Naive thymus-derived CD4-positive, alpha-beta T cell (primary cell): ENCODE results near the gene RDH12. TPM values are rescaled to one million over a fixed set of nuclear protein-coding genes. Genes with fewer than 3 reads are reported as not detected.

Experiments
- ATAC-seq: fragments of 150-1000 bp; cut with Tn5 transposase; 2 replicates; pipeline ENCODE4 v1.10.0; 2021; ENCODE audit warnings: mild to moderate bottlenecking, moderate library complexity
- CTCF ChIA-PET: fragments of 350-600 bp; sonication (Branson Sonifier 250); formaldehyde crosslinking; loops from one replicate; lab custom pipeline; 2021; ENCODE audit warnings: antibody characterized with exemption; lab: Charles Lee
- POLR2A ChIA-PET: fragments of 350-600 bp; sonication (Branson Sonifier 250); formaldehyde crosslinking; loops from one replicate; lab custom pipeline; 2021; ENCODE audit warnings: antibody characterized with exemption, inconsistent platforms; lab: Charles Lee
- DNase-seq, 9 donors: peaks; one replicate each; pipeline versions ENCODE4 v3.0.0 to v3.0.0-alpha.2; 2020 to 2022; ENCODE audit warnings: mixed read lengths in 1 of 9
- H3K27ac ChIP-seq: one replicate; pipeline ENCODE4 v1.7.0; 2013; ENCODE audit warnings: mild to moderate bottlenecking, low read depth, low read length, moderate library complexity
- H3K27me3 ChIP-seq, 2 donors: one replicate each; pipeline ENCODE4 v1.7.0; 2013; ENCODE audit warnings: low read length in 2 of 2, mild to moderate bottlenecking in 2 of 2, moderate library complexity in 2 of 2; ENCODE audit not compliant: control insufficient read depth in 2 of 2, insufficient read depth in 2 of 2
- H3K36me3 ChIP-seq, 3 experiments: 1 replicate in 2 of 3; 2 replicates in 1 of 3; pipeline ENCODE4 v1.7.0; 2013; ENCODE audit warnings: low read length in 3 of 3, mild to moderate bottlenecking in 3 of 3, moderate library complexity in 1 of 3; ENCODE audit not compliant: insufficient read depth in 3 of 3, control insufficient read depth in 2 of 3
- H3K4me1 ChIP-seq, 2 donors: one replicate each; pipeline ENCODE4 v1.7.0; 2013; ENCODE audit warnings: low read length in 2 of 2, mild to moderate bottlenecking in 2 of 2, moderate library complexity in 1 of 2; ENCODE audit not compliant: control insufficient read depth in 2 of 2, insufficient read depth in 2 of 2
- H3K4me3 ChIP-seq: 2 replicates; pipeline ENCODE4 v1.7.0; 2013; ENCODE audit warnings: mild to moderate bottlenecking, low read length
- H3K9me3 ChIP-seq, 3 experiments: 1 replicate in 2 of 3; 2 replicates in 1 of 3; pipeline ENCODE4 v1.7.0; 2013; ENCODE audit warnings: low read length in 3 of 3; ENCODE audit not compliant: control insufficient read depth in 2 of 3
- H3K27ac Mint-ChIP-seq, 9 donors: one replicate each; pipeline ENCODE4 v1.8.0; 2020 to 2022; ENCODE audit warnings: mixed read lengths in 9 of 9, mild to moderate bottlenecking in 8 of 9, moderate library complexity in 5 of 9, inconsistent platforms in 2 of 9
- H3K27me3 Mint-ChIP-seq, 5 donors: one replicate each; pipeline ENCODE4 v1.8.0; 2021 to 2022; ENCODE audit warnings: mixed read lengths in 5 of 5, mild to moderate bottlenecking in 1 of 5
- H3K36me3 Mint-ChIP-seq, 5 donors: one replicate each; pipeline ENCODE4 v1.8.0; 2020 to 2022; ENCODE audit warnings: mixed read lengths in 5 of 5, mild to moderate bottlenecking in 3 of 5, inconsistent platforms in 1 of 5
- H3K4me1 Mint-ChIP-seq, 7 donors: one replicate each; pipeline ENCODE4 v1.8.0; 2020 to 2022; ENCODE audit warnings: mixed read lengths in 7 of 7, mild to moderate bottlenecking in 3 of 7, inconsistent platforms in 1 of 7
- H3K4me3 Mint-ChIP-seq, 10 donors: one replicate each; pipeline ENCODE4 v1.8.0; 2020 to 2022; ENCODE audit warnings: mild to moderate bottlenecking in 10 of 10, mixed read lengths in 10 of 10, moderate library complexity in 6 of 10, inconsistent platforms in 2 of 10
- H3K9me3 Mint-ChIP-seq, 11 donors: one replicate each; pipeline ENCODE4 v1.8.0; 2020 to 2022; ENCODE audit warnings: mixed read lengths in 11 of 11, mild to moderate bottlenecking in 4 of 11, inconsistent platforms in 1 of 11, moderate library complexity in 1 of 11
- intact Hi-C, 2 donors: fragments of 100-400 bp; cut with micrococcal nuclease; formaldehyde crosslinking; loops; one replicate each; pipeline ENCODE4 v1.15.1; 2023
- polyA plus RNA-seq, 2 donors: library from polyadenylated mRNA; unstranded; fragments of 300-500 nt; fragmentation: Illumina TruSeq; gene quantifications; one replicate each; pipeline ENCODE4 v1.2.3, GENCODE V29; 2021
- total RNA-seq, 6 experiments: library from RNA in 5 of 6; stranded (reverse) in 5 of 6; gene quantifications; 1 replicate in 5 of 6; 2 replicates in 1 of 6; pipeline ENCODE4 v1.2.3 and lab custom pipeline; 2021 to 2026

RDH12 gene
- total and polyA plus RNA-seq, 7 experiments from 2014 or later: 0.10 to 0.31 TPM; not detected in 5

- Mint-ChIP-seq H3K4me1 (no peaks in the 10 kb centered on the region), H3K4me3 (no peak overlapping the region), H3K9me3 (no peaks in the 10 kb centered on the region), H3K27me3 (peaks cover 1 to 18% (median 13%) of the 10 kb centered on the region in 5 donors), H3K36me3 (peaks cover 0 to 14% (median 5%) of the 10 kb centered on the region in 5 donors), H3K27ac (no peak overlapping the region)
- Histone ChIP-seq H3K9me3 (no peaks in the 10 kb centered on the region), H3K4me3 (no peak overlapping the region), H3K4me1 (no peaks in the 10 kb centered on the region), H3K36me3 (no peaks in the 10 kb centered on the region), H3K27me3 (no peaks in the 10 kb centered on the region), H3K27ac (no peak overlapping the region)
- ChIA-PET CTCF (no interaction called here), POLR2A (no interaction called here)
- DNase-seq: no peak
- intact Hi-C loops: no loop called here
- no peak for ATAC-seq
Observed at GRCh38 chr14:67729072-67729885, 27.6 kb downstream of the RDH12 start.

DNA sequence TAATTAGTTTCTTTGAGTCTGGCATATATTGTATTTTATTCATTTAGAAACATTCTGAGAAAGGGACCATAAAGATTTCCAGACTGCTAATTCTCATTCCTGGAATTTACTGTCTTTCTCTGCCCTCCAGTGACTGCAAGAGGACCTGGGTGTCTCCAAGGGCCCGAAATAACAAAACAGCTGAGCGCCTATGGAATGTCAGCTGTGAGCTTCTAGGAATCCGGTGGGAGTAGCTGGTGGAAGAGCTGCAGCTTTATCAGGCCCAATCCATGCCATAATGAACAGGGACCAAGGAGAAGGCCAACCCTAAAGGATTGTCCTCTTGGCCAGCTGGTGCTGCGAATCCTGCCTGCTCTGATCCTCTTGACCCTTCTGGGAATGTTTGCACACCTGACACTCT lies 31.9 kb downstream of the RDH12 start:
- no peaks in the 10 kb centered on the region for H3K4me1 Mint-ChIP-seq
- CTCF ChIA-PET: no interaction called here
- Histone ChIP-seq H3K4me3 (no peak overlapping the region), H3K27me3 (no peaks in the 10 kb centered on the region), H3K27ac (no peak overlapping the region), H3K9me3 (no peaks in the 10 kb centered on the region), H3K4me1 (no peaks in the 10 kb centered on the region), H3K36me3 (no peaks in the 10 kb centered on the region)
- POLR2A ChIA-PET: no interaction called here
- ATAC-seq: no peak
- peaks cover 0 to 6% (median 0%) of the 10 kb centered on the region in 5 donors for H3K36me3 Mint-ChIP-seq
- H3K27me3 Mint-ChIP-seq: peaks cover 0 to 8% (median 0%) of the 10 kb centered on the region in 5 donors
- DNase-seq: no peak
- H3K4me3 Mint-ChIP-seq: no peak overlapping the region
- H3K27ac Mint-ChIP-seq: no peak overlapping the region
- intact Hi-C loops: no loop called here
- no peaks in the 10 kb centered on the region for H3K9me3 Mint-ChIP-seq

DNA sequence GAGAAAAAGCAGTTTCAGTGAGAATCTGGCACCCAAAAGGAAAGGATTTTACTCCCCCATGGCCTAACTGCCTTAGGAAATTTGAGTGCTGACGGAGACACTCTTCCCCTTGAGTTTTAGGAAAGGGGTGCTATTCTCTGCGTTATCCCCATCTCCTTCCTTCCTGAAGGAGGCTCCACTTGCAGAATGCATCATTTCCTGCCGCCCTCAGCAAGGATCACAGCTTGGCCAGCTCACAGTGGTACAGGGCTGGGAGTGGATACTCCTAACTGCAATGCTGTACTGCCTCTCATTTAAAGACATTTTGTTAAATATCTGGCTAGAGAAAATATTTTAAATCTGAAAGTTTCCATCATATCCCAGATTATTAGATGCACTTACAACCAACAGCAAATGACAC lies 33.0 kb downstream of the RDH12 start:
- H3K4me3 Mint-ChIP-seq: no peak overlapping the region
- Histone ChIP-seq H3K4me3 (no peak overlapping the region), H3K9me3 (no peaks in the 10 kb centered on the region), H3K36me3 (no peaks in the 10 kb centered on the region), H3K27ac (no peak overlapping the region), H3K27me3 (no peaks in the 10 kb centered on the region), H3K4me1 (no peaks in the 10 kb centered on the region)
- H3K27me3 Mint-ChIP-seq: peaks cover 0 to 10% (median 0%) of the 10 kb centered on the region in 5 donors
- H3K36me3 Mint-ChIP-seq: peaks cover 0 to 6% (median 0%) of the 10 kb centered on the region in 5 donors
- ATAC-seq (no peak), DNase-seq (no peak)
- H3K27ac Mint-ChIP-seq: no peak overlapping the region
- ChIA-PET CTCF (no interaction called here), POLR2A (no interaction called here)
- H3K9me3 Mint-ChIP-seq: no peaks in the 10 kb centered on the region
- intact Hi-C loops: no loop called here
- H3K4me1 Mint-ChIP-seq: peaks cover 0 to 2% (median 0%) of the 10 kb centered on the region in 7 donors

DNA sequence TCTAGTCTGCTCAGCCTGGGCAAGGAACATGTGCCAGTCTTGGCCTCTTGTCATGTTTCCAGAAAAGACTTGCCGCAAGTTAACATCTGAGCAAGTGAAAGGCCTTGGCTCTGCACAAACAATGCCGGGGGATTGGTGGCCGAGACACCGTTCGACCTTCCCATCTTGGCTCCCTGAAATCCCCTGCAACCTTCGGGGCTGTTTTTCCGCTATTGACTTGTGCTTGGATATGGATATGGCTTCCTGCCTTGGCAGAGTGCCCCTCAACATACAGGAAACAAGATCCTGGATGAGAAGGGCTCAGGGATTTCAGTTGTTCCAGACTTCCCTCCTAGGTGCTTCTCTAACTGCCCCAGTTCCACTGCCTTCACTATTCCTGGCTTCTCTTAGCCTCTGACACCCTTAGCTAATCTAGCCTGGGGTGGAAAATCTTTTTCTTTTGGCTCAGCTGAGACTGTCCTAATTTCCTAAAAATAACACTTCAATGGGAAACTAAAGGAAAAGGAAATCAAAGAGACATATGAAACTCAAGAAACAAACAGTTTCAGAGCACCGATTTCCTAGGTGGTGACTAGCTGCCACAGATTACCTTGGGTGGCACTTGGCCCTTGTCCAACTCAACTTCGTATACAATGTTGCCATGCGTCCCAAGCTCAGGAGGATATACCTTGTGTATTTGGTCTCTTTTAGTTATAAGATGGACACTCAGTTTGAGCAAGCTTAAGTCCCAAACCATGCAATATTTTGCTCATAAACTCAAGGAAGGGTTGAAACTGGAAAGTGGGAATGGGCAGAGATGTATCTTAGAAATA lies 33.9 kb downstream of the RDH12 start:
- Histone ChIP-seq H3K27ac (no peak overlapping the region), H3K9me3 (no peaks in the 10 kb centered on the region), H3K4me3 (no peak overlapping the region), H3K36me3 (no peaks in the 10 kb centered on the region), H3K4me1 (no peaks in the 10 kb centered on the region), H3K27me3 (no peaks in the 10 kb centered on the region)
- H3K36me3 Mint-ChIP-seq: peaks cover 0 to 4% (median 0%) of the 10 kb centered on the region in 5 donors
- H3K9me3 Mint-ChIP-seq: no peaks in the 10 kb centered on the region
- H3K27ac Mint-ChIP-seq: no peak overlapping the region
- ChIA-PET POLR2A (no interaction called here), CTCF (no interaction called here)
- H3K4me3 Mint-ChIP-seq: no peak overlapping the region
- intact Hi-C loops: no loop called here
- H3K4me1 Mint-ChIP-seq: peaks cover 0 to 2% (median 0%) of the 10 kb centered on the region in 7 donors
- ATAC-seq (no peak), DNase-seq (no peak)
- H3K27me3 Mint-ChIP-seq: peaks cover 0 to 10% (median 0%) of the 10 kb centered on the region in 5 donors

- DNase-seq (no peak), ATAC-seq (no peak)
- no peaks in the 10 kb centered on the region for H3K9me3 ChIP-seq
- peaks cover 0 to 10% (median 0%) of the 10 kb centered on the region in 5 donors for H3K27me3 Mint-ChIP-seq
- POLR2A ChIA-PET: no interaction called here
- H3K27ac Mint-ChIP-seq: no peak overlapping the region
- H3K27ac ChIP-seq: no peak overlapping the region
- no peak overlapping the region for H3K4me3 ChIP-seq
- H3K4me1 ChIP-seq: no peaks in the 10 kb centered on the region
- no peak overlapping the region for H3K4me3 Mint-ChIP-seq
- H3K36me3 Mint-ChIP-seq: peaks cover 0 to 4% (median 0%) of the 10 kb centered on the region in 5 donors
- no peaks in the 10 kb centered on the region for H3K36me3 ChIP-seq
- no peaks in the 10 kb centered on the region for H3K27me3 ChIP-seq
- intact Hi-C loops: no loop called here
- peaks cover 0 to 2% (median 0%) of the 10 kb centered on the region in 7 donors for H3K4me1 Mint-ChIP-seq
- CTCF ChIA-PET: no interaction called here
- no peaks in the 10 kb centered on the region for H3K9me3 Mint-ChIP-seq
Observed at GRCh38 chr14:67736771-67737170, 35.1 kb downstream of the RDH12 start.

DNA sequence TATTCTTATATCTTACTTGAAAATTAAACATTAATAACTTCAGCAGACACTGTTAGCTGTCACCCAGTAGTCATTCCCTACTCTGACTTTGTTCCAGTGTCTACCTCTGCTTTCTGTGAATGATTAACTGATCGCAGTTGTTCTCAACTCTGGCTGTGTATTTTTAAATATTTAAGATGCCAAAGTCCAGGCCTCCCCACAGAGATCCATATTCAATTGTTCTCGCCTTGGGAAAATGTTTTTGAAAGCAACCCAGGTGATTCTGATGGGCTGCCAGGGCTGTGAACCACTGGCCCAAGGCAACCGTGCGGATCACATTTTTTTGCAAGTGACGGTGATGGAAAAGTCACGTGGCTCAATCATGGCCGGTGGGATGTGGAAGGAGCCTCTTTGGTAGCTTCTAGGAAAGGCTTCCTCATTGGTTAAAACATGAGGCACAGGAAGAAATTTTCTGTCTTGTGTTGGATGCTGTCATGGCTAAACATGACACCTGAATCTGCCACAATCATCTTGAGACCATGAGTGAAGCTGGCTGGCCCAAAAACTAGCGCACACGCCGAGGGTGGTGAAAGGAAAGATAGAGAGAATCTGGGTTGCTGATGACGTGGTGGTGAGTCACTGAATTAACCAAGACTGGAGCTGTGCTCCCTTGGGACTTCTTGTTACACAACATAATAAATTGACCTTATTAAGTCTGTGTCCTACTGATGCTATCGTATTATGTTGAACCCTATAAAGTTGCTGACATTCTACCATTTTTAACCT lies 37.2 kb downstream of the RDH12 start:
- ChIA-PET CTCF (no interaction called here), POLR2A (no interaction called here)
- Mint-ChIP-seq H3K27ac (no peak overlapping the region), H3K27me3 (peaks cover 0 to 12% (median 0%) of the 10 kb centered on the region in 5 donors), H3K4me1 (peaks cover 0 to 5% (median 0%) of the 10 kb centered on the region in 7 donors), H3K36me3 (peaks cover 0 to 4% (median 0%) of the 10 kb centered on the region in 5 donors), H3K9me3 (peaks cover 0 to 4% (median 0%) of the 10 kb centered on the region in 11 donors), H3K4me3 (no peak overlapping the region)
- H3K4me1 ChIP-seq: no peaks in the 10 kb centered on the region
- H3K9me3 ChIP-seq: no peaks in the 10 kb centered on the region
- no peaks in the 10 kb centered on the region for H3K36me3 ChIP-seq
- intact Hi-C loops: no loop called here
- ATAC-seq (no peak), DNase-seq (no peak)
- no peak overlapping the region for H3K27ac ChIP-seq
- no peak overlapping the region for H3K4me3 ChIP-seq
- H3K27me3 ChIP-seq: no peaks in the 10 kb centered on the region
